Renal cortex interstitium (tissue), 11 donors: Measurements from ENCODE around the gene SLC30A3. TPM values are rescaled to one million over a fixed set of nuclear protein-coding genes. Genes with fewer than 3 reads are reported as not detected.
"Not testable (repeated sequence)": the region's sequence is repeated elsewhere in the genome, so short reads cannot be mapped to it uniquely, and the experiment has no call there.

Experiments
- DNase-seq, 11 donors: peaks; one replicate each; pipeline ENCODE4 v3.0.0-alpha.2; 2013; ENCODE audit warnings: low read depth in 9 of 11, low spot score in 4 of 11; ENCODE audit errors: extremely low read depth in 1 of 11
- polyA plus RNA-seq, 3 donors: library from polyadenylated mRNA; unstranded; fragments of 120-200 nt; gene quantifications; one replicate each; pipeline ENCODE4 v1.2.1, GENCODE V29; 2013; ENCODE audit not compliant: insufficient read length in 3 of 3

Gene SLC30A3
- polyA plus RNA-seq, 3 donors = 6.0 to 9.2 (median 7.6) TPM

GRCh38 chr2:27268296-27268695, 5.4 kb upstream of the SLC30A3 start:
- not testable (repeated sequence) for DNase-seq

DNA sequence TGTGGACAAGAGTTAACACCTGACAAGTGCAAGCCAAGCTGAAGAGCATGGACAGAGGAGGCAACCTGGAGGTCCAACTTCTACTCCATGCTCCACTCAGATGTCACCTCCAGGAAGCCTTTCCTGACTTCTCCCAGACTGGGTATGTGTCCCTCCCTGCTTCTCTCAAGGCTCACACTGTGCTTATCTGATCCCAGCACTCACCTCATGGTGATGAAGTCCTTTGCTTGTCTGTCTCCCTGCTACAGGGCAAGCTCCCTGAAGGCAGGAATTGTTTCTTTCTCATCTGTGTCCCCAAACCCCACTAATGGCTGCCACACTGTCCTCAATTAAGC, 2.7 kb upstream of the SLC30A3 start:
- no peak for DNase-seq

- peak in 5 of 11 donors; percentile 56 to 76 (median 65) for DNase-seq
These were observed 2.1 kb upstream of the SLC30A3 start for GRCh38 chr2:27264753-27265535.

GRCh38 chr2:27264253-27264752, 1.5 kb upstream of the SLC30A3 start:
- DNase-seq = no peak

DNA sequence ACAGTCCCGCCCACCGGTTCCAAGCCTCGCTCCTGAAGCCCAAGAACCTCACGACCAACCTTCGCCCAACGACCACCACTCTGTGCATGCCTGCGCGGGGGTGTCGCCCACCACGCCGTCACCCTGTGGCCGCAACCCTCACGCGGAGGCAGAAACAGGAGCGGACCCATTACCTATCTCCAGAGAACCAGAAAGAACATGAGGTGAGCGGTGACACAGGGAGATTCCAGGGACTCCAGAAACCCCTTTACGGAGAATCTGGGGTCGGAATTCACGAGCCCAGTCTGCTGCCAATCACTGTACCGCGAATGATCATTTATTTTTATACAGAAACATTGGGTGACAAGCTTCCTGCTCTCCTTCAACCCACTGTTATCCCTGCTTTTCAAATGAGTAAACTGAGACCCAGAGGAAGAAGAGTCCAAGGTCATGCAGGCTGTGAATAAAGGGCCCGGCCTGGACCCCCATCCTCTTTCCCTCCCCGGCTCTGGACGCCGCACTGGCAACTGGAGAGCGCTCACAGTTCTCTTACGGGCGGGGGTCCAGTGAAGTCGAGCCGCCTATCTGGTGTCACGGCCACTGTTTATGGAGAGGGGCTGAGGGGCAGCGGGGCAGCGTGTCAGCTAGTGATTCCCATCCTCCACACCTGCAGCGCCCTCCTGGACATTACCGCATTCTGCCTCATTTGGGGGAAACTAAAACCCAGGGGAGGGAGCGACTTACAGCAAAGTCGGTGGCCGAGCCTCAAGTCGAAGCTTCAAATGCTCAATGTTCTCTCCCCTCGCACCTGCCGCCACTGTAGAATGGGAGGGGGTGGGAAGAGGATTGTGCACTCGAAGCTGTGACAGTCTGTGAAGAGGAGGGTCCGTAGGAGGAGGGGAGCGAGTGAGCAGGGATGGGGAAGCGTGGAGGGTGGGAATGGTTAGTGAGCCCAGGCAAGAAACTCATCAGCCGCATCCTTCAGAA, 723 bp upstream of the SLC30A3 start:
- DNase-seq = no peak

DNA sequence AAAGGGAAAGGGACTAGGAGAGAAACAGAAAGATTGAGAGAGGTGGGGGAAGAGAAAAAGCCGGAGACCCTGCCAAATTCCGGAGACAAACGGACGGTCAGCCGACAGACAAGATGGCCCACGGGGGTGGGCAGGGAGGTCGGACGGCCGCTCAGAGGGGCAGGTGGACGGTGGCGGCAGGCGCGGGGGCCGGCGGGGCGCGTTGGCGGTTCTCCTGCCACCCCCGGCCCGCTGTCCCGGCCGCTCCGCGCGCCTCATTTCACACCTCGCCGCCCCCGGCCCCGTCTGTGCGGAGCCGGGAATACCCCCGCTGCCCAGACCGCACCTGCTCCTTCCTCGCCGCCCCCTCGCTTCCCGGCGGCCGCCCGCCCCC, 935 bp downstream of the SLC30A3 start:
- DNase-seq = no peak

DNA sequence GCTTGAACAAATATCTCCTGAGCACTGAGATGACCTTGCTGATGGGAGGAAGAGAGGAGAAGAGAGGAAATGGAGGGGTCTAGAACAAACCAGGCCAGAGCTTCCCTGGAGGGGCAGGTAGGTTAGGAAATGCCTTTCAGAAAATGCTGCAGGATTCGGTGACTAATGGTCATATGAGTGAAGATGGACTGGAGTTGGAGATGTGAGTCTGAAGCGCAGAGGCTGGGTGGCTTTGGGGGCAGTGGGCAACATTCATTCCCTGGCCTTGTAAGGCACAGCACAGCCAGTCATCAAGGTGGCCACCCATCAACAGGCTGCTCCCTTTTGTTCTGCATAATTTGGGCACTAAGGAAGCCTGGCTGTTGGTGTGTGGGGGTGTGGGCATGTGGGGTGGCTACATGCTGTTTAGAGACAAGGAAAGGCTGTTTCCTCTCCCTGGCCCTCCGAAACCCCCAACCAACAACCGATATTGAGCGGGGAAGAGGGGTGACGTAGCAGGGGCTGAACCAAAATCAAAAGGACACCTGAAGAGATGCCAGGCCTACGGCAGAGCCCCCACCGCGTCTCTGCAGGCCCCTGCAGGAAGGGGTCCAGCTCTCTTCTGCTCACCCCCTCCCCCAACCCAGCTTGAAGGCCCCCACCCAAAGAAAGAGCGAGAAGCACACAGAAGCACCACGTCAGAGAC, 1.5 kb downstream of the SLC30A3 start:
- no peak for DNase-seq

- DNase-seq = no peak
These were observed 4.8 kb downstream of the SLC30A3 start for GRCh38 chr2:27258051-27258450.

DNA sequence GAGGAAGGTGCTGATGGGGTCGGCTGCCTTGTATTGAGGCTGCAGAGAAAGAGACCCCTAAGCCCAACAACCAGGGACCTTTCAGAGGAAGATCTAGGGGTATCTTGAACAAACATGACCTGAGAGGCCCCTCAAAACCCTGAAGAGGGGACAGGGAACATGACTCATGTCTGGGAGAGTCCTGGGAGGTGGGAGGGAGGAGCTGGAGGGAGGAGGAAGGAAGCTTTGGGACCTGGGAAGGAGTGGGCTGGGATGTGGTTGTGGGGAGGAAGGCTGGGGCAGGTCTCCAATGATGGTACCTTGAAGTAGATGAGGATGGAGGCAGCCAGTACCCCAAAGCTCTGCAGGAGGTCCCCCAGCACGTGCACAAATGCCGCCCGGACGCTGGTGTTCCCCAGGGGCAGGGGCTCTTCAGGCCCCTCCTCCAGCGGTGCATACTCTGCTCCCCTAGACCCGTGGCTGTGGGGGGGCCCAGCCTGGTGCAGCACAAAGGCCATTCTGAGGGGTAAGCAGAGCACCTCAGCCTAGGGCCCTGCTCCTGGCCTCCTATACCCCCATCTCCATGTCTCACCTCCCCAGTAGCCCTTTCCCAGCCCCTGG, 5.9 kb downstream of the SLC30A3 start:
- DNase-seq = no peak

DNA sequence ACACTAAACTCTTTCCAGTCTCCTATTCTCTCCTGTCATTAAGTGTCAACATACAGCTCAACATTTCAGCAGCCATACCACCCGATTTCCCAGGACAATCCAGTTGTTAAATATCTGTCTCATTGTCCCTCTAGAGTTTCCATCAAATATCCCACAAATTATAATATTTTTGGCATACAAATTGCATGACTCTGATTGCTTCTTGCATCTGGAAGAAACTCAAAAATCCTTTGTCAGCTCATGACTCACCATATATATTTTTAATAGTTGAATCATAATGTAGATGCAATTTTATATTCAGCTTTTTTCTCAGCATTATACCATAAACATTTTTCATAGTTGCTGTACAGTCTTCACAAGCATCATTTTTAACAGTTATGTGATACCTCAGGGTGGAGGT, 7.2 kb downstream of the SLC30A3 start:
- no peak for DNase-seq

- no peak for DNase-seq
These were observed 7.7 kb downstream of the SLC30A3 start for GRCh38 chr2:27255187-27255586.

DNA sequence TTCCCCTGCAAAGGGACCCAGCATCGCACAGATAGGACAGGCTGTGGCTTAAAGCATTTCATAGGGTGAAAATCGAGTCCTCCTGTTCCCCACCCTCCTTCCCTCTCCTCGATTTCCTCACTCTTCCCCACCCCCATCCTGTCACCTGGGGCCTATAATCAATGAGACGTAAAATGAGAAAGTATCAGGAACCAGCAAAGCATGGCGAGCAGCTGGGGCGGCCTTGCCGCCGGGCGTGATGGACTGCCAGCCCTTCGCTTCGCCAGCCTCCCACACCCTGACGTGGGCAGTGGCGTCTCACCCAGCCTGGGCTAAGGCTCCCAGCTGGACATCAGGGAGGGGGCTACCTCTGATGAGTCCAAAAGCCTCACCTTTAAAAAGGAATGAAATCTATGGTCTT, 11.1 kb downstream of the SLC30A3 start:
- no peak for DNase-seq

GRCh38 chr2:27250652-27251379, 12.0 kb downstream of the SLC30A3 start:
- no peak for DNase-seq

DNA sequence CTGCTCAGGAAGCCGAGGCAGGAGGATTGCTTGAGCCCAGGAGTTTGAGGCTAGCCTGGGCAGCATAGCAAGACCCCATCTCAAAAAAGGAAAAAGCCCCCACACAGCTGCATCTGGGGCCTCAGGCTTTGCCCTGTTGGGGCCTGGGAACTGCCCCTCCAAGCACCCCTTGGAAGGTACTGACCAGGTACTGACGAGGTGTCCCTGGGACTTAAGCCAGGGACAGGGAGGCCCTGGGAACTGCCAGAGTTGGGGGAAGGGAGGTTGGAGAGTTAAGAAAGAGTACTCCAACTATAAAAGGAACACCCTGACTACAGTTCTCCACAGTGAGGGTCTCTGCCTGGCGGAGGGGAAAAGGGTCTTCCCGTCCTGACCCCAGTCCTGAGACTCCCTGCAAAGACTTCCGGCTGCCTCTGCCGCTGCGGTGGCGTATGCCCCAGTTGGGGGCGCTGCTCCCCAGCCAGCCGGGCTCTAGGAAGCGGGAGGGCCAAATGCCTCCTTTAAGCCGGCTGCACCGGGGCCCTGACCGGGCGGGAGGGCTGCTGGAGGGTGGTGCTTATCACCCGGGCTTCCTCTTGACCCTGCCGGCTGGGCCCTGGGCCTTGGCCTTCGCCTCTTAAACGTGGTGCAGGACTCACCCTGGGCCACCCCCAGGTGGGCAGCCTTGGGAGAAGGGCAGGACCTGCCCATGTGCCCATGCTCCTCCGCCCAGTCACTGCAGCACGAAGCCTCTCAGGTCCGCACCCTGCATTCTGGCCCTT, 12.8 kb downstream of the SLC30A3 start:
- peak in 3 of 11 donors; percentile 19 to 42 (median 41) for DNase-seq

DNA sequence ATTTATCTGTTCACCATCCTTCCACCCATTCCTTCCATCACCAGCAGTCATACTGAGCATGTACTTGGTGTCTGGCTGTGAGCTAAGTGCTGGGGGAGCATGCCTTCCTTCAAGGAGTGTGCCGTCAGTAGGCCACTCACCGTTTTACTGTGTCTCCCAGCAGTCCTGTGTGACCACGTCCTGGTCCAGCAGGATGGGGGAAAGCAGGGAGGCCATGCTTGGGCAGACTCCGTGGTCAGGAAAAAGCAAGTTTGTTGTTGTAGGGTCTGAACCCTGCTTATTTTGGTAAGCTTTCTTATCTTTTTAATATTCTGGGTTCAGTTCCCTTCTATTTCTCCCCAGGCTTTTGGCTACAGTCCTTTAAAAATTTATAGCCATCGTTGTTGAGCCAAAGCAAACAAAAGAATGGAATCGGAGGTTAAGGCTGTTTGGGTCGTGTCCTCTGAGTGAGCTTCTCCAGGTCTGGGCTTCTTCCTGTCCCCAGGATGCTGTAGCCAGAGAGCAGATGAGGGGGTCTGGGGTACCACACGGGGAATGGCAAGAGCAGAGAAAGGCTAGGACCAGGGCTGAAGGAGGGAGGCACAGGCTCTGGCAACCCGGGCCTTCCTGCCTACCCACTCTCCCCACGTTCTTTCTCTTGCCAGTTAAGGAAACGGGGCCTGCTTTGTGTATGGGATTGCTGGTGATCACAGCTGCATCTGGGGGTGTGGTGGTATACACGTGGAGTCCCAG, 13.5 kb downstream of the SLC30A3 start:
- peak in 1 of 11 donors; percentile 33 for DNase-seq

DNA sequence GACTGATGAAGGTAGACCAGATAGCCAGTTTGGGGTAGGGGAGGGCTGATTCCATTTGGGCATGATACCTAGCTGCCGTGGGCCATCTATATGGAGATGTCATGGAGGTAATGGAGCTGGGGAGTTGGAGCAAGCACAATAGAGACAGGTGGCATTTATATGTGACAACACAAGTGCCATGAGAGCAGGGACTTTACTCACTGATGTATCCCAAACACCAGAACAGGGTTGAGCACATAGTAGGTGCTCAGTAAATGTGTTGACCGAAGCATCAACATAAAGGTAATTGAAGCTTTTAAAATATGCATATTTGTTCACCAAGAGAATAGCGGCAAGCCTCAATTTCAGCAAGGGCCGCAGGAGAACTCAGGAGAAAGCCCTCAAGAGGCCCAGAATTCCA, 15.0 kb downstream of the SLC30A3 start:
- no peak for DNase-seq

DNA sequence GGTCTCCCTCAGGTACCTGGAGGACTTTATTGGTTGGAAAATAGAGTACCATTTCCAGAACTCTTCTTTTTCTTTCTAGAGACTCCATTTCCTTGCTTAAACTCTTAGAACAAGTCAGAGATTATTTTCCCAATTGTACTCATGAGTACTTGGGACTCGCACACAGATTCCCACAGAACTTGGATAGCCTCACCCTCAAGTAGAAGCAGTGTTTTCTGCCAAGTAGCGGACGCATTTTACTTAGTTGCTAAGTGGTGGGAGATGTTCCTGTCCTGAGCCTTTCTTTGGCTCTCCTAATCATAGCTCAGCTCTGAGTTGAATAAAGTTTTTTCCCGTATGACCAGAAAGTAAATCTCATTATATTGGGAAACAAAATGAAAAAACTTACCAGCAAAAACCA, 17.2 kb downstream of the SLC30A3 start:
- no peak for DNase-seq
